Measurements from ENCODE around the gene LPO. TPM values are rescaled to one million over a fixed set of nuclear protein-coding genes. Genes with fewer than 3 reads are reported as not detected.

Gene LPO
- total RNA-seq, 2 experiments from 2014 or later: not detected

- Mint-ChIP-seq H3K4me3 (no peak overlapping the region), H3K27me3 (no peaks in the 10 kb centered on the region), H3K4me1 (ENCODE audit: low read depth) (peaks cover 15% of the 10 kb centered on the region), H3K9me3 (no peaks in the 10 kb centered on the region), H3K27ac (no peak overlapping the region), H3K36me3 (ENCODE audit: low read depth) (no peaks in the 10 kb centered on the region)
- intact Hi-C loops (cut with micrococcal nuclease): loop anchor here (5.0 kb wide), 3 partner anchors 37 to 132 kb away; partner anchors contain the start of genes RNF43 and SUPT4H1
- ATAC-seq: no peak
- CTCF ChIA-PET: interaction anchor here (1.2 to 8.0 kb wide), 6 partner anchors 9 to 115 kb away, joined by 3 to 161 read pairs (median 70); partner anchors contain the start of genes RNF43 and SUPT4H1
- no peak for TF ChIP-seq CTCF (IDR thresholded peaks at IDR 0.05)
- no peak for DNase-seq
- POLR2A ChIA-PET: interaction anchor here (1.4 to 26.8 kb wide), 4 partner anchors 11 to 38 kb away, joined by 4 to 1558 read pairs (median 74); partner anchors contain the start of genes SUPT4H1 and TSPOAP1
Observed at GRCh38 chr17:58315281-58315711, 76.9 kb downstream of the LPO start.

- POLR2A ChIA-PET: interaction anchor here (1.4 to 26.8 kb wide), 4 partner anchors 11 to 38 kb away, joined by 4 to 1558 read pairs (median 74); partner anchors contain the start of genes SUPT4H1 and TSPOAP1
- DNase-seq (no peak), ATAC-seq (no peak)
- intact Hi-C loops (cut with micrococcal nuclease): loop anchor here (5.0 kb wide), 3 partner anchors 37 to 132 kb away; partner anchors contain the start of genes RNF43 and SUPT4H1
- no peaks in the 10 kb centered on the region for H3K36me3 Mint-ChIP-seq (ENCODE audit: low read depth)
- CTCF ChIA-PET: interaction anchor here (1.2 to 8.0 kb wide), 6 partner anchors 10 to 116 kb away, joined by 3 to 161 read pairs (median 70); partner anchors contain the start of genes RNF43 and SUPT4H1
- H3K27ac Mint-ChIP-seq: no peak overlapping the region
- no peak for TF ChIP-seq CTCF (IDR thresholded peaks at IDR 0.05)
- H3K4me3 Mint-ChIP-seq: no peak overlapping the region
- no peaks in the 10 kb centered on the region for H3K27me3 Mint-ChIP-seq
- H3K9me3 Mint-ChIP-seq: no peaks in the 10 kb centered on the region
- H3K4me1 Mint-ChIP-seq (ENCODE audit: low read depth): peaks cover 15% of the 10 kb centered on the region
Observed at GRCh38 chr17:58315750-58316149, 77.4 kb downstream of the LPO start.

- no peak overlapping the region for H3K27ac Mint-ChIP-seq
Observed at GRCh38 chr17:58316260-58316960, 78.0 kb downstream of the LPO start.

GRCh38 chr17:58317421-58318064, 79.2 kb downstream of the LPO start:
- H3K27ac Mint-ChIP-seq: peak overlapping the region; percentile 90
- intact Hi-C loops (cut with micrococcal nuclease): loop anchor here (5.0 kb wide), 3 partner anchors 35 to 130 kb away; partner anchors contain the start of genes RNF43 and SUPT4H1

More at GRCh38 chr17:58316260-58316960, 78.0 kb downstream of the LPO start:
- Mint-ChIP-seq H3K4me1 (ENCODE audit: low read depth) (peaks cover 15% of the 10 kb centered on the region), H3K4me3 (no peak overlapping the region), H3K9me3 (no peaks in the 10 kb centered on the region), H3K27me3 (no peaks in the 10 kb centered on the region), H3K36me3 (ENCODE audit: low read depth) (no peaks in the 10 kb centered on the region)
- TF ChIP-seq CTCF (IDR thresholded peaks at IDR 0.05): no peak
- intact Hi-C loops (cut with micrococcal nuclease): loop anchor here (5.0 kb wide), 3 partner anchors 36 to 131 kb away; partner anchors contain the start of genes RNF43 and SUPT4H1
- no peak for DNase-seq
- POLR2A ChIA-PET: interaction anchor here (0.5 to 26.8 kb wide), 9 partner anchors 11 to 343 kb away, joined by 3 to 1558 read pairs (median 4); partner anchors contain the start of genes SUPT4H1 and TSPOAP1
- CTCF ChIA-PET: interaction anchor here (0.8 to 8.0 kb wide), 30 partner anchors 9 to 202 kb away, joined by 3 to 161 read pairs (median 10); partner anchors contain the start of genes HSF5, MPO, RNF43 and SUPT4H1
- ATAC-seq: no peak

More at GRCh38 chr17:58317421-58318064, 79.2 kb downstream of the LPO start:
- Mint-ChIP-seq H3K36me3 (ENCODE audit: low read depth) (peaks cover 4% of the 10 kb centered on the region), H3K9me3 (no peaks in the 10 kb centered on the region), H3K4me1 (ENCODE audit: low read depth) (peaks cover 15% of the 10 kb centered on the region), H3K27me3 (no peaks in the 10 kb centered on the region), H3K4me3 (peak overlapping the region; percentile 20)
- TF ChIP-seq CTCF (IDR thresholded peaks at IDR 0.05): peak; percentile 78
- peak; percentile 89 for DNase-seq
- ChIA-PET POLR2A (interaction anchor here (0.6 to 26.8 kb wide), 17 partner anchors 8 to 375 kb away, joined by 3 to 1558 read pairs (median 3); partner anchors contain the start of genes HSF5, RAD51C, SUPT4H1 and TSPOAP1), CTCF (interaction anchor here (0.6 to 8.0 kb wide), 60 partner anchors 10 to 688 kb away, joined by 3 to 161 read pairs (median 6); partner anchors contain the start of genes HSF5, MKS1, MPO and RNF43)
- ATAC-seq: peak; percentile 98
